K562 (cell line): ENCODE results near the gene CLDN34. TPM values are rescaled to one million over a fixed set of nuclear protein-coding genes. Genes with fewer than 3 reads are reported as not detected.

Experiments used
- ATAC-seq: fragments of 200-7000 bp; cut with Tn5 transposase; 3 replicates; pipeline ENCODE4 v1.9.1; 2020; ENCODE audit warnings: moderate library complexity
- BruUV-seq: library from RNA; stranded (reverse); fragments of 400-500 nt; replicated peaks from 2 replicates; lab custom pipeline; 2021; lab: Mats Ljungman, UMichigan
- CTCF ChIA-PET: fragments of 300-600 bp; formaldehyde crosslinking; extraction: SDS; loops from one replicate; lab custom pipeline; 2021; ENCODE audit warnings: low intra/inter-chr PET ratio; lab: Yijun Ruan, JAX
- POLR2A ChIA-PET: fragments of 300-600, 350-650 bp; sonication (Branson Sonifier 250); formaldehyde crosslinking; extraction: SDS; loops from one replicate; lab custom pipeline; 2021; ENCODE audit warnings: antibody characterized with exemption, inconsistent platforms; lab: Yijun Ruan, JAX
- DNase-seq, 4 experiments: peaks; one replicate each; pipeline versions ENCODE4 v3.0.0 to v3.0.0-alpha.2; 2011 to 2018; ENCODE audit warnings: low spot score in 3 of 4, mixed read lengths in 3 of 4; ENCODE audit errors: extremely low read depth in 1 of 4
- FAIRE-seq: peaks from 2 replicates; lab custom pipeline; 2011; peaks lifted over from hg19 to GRCh38; lab: Jason Lieb, UNC
- H2AFZ ChIP-seq: 2 replicates; pipeline ENCODE4 v1.6.0; 2011; ENCODE audit warnings: low read depth, low read length, control low read depth, inconsistent platforms
- H3K27ac ChIP-seq: fragments of 200-600 bp; 3 replicates; pipeline ENCODE4 v1.8.0; 2011; ENCODE audit warnings: low read depth, mild to moderate bottlenecking, control low read depth, inconsistent platforms, low read length, moderate library complexity, mixed read lengths; ENCODE audit errors: extremely low read depth
- H3K27me3 ChIP-seq, 2 experiments: fragments of 300-600 bp in 1 of 2; 2 replicates in 1 of 2; 3 replicates in 1 of 2; pipeline versions ENCODE4 v1.6.0 to v1.8.0; 2011; ENCODE audit warnings: inconsistent platforms in 2 of 2, low read length in 2 of 2, mild to moderate bottlenecking in 1 of 2, mixed read lengths in 1 of 2, moderate library complexity in 1 of 2; ENCODE audit not compliant: control insufficient read depth in 2 of 2, insufficient read depth in 2 of 2
- H3K36me3 ChIP-seq: fragments of 300-600 bp; 3 replicates; pipeline ENCODE4 v1.8.0; 2011; ENCODE audit warnings: mild to moderate bottlenecking, low read length, inconsistent platforms; ENCODE audit not compliant: control insufficient read depth, insufficient read depth
- H3K4me1 ChIP-seq, 2 experiments: fragments of 200-600 bp in 1 of 2; replicated peaks in 1 of 2; 2 replicates in 1 of 2; 3 replicates in 1 of 2; pipeline versions ENCODE4 v1.5.1 to v1.8.0; 2011; ENCODE audit warnings: inconsistent platforms in 2 of 2, low read length in 2 of 2, mild to moderate bottlenecking in 1 of 2, mixed read lengths in 1 of 2, moderate library complexity in 1 of 2; ENCODE audit not compliant: control insufficient read depth in 2 of 2, insufficient read depth in 2 of 2
- H3K4me2 ChIP-seq: 2 replicates; pipeline ENCODE4 v1.6.1; 2011; ENCODE audit warnings: low read length, control low read depth, inconsistent platforms, mixed read lengths; ENCODE audit not compliant: insufficient read depth
- H3K4me3 ChIP-seq: fragments of 200-600 bp; sonication (generic), shearing (Covaris generic); 2 replicates; pipeline ENCODE4 v1.5.1; 2016; ENCODE audit warnings: control low read depth, inconsistent platforms
- H3K79me2 ChIP-seq: fragments of 200-600 bp; 3 replicates; pipeline ENCODE4 v1.8.0; 2011; ENCODE audit warnings: low read length, inconsistent platforms; ENCODE audit not compliant: control insufficient read depth, insufficient read depth
- H3K9ac ChIP-seq, 2 experiments: 2 replicates each; pipeline versions ENCODE4 v1.6.0 to v1.6.1; 2011; ENCODE audit warnings: low read depth in 2 of 2, low read length in 2 of 2, control low read depth in 1 of 2, inconsistent platforms in 1 of 2, mild to moderate bottlenecking in 1 of 2, mixed read lengths in 1 of 2; ENCODE audit not compliant: insufficient read depth in 1 of 2
- H3K9me1 ChIP-seq: one replicate; pipeline ENCODE4 v1.6.0; 2011; ENCODE audit warnings: inconsistent platforms, mild to moderate bottlenecking, low read length, moderate library complexity; ENCODE audit not compliant: control insufficient read depth, insufficient read depth
- H3K9me3 ChIP-seq: replicated peaks from 2 replicates; pipeline ENCODE4 v1.5.1; 2011; ENCODE audit warnings: low read depth, low read length, inconsistent platforms; ENCODE audit not compliant: control insufficient read depth, insufficient read depth
- H4K20me1 ChIP-seq: replicated peaks from 2 replicates; pipeline ENCODE4 v1.6.1; 2011; ENCODE audit warnings: low read length, inconsistent platforms, mixed read lengths; ENCODE audit not compliant: control insufficient read depth, insufficient read depth
- ARID3A ChIP-seq: IDR thresholded peaks from 2 replicates; pipeline ENCODE4 v1.6.1; 2012; ENCODE audit warnings: low read depth, low read length, improper control_type of control experiment, borderline replicate concordance
- DIDO1 ChIP-seq: fragments of 450-650 bp; IDR thresholded peaks from 2 replicates; pipeline ENCODE4 v1.6.1; 2016; ENCODE audit warnings: low read depth, missing biosample characterization, missing genetic modification characterization
- IRF2 ChIP-seq: sonication (generic); formaldehyde crosslinking; IDR thresholded peaks from 2 replicates; pipeline ENCODE4 v1.8.1; 2022; ENCODE audit warnings: mild to moderate bottlenecking, missing genetic modification reagents
- SIN3A ChIP-seq, 2 experiments: fragments of 150-350 bp in 1 of 2; IDR thresholded peaks; 2 replicates each; pipeline ENCODE4 v1.6.1; 2011 to 2016; ENCODE audit warnings: borderline replicate concordance in 2 of 2, low read depth in 2 of 2, low read length in 2 of 2, mild to moderate bottlenecking in 2 of 2, moderate library complexity in 2 of 2; ENCODE audit not compliant: control insufficient read depth in 1 of 2
- TRIM24 ChIP-seq, 2 experiments: fragments of 450-650 bp; IDR thresholded peaks; 2 replicates each; pipeline ENCODE4 v1.6.1; 2016
- TSC22D4 ChIP-seq: fragments of 450-650 bp; IDR thresholded peaks from 2 replicates; pipeline ENCODE4 v1.6.1; 2016; ENCODE audit warnings: missing genetic modification characterization, missing biosample characterization, control low read depth
- ZBTB9 ChIP-seq: fragments of 450-650 bp; formaldehyde crosslinking; IDR thresholded peaks from 2 replicates; pipeline ENCODE4 v1.4.0; 2020; ENCODE audit warnings: mild to moderate bottlenecking, moderate library complexity
- WGBS: fragments of 100-300 bp; shearing (Covaris generic); methylation state at CpG from one replicate; pipeline ENCODE4 v1.1.6; 2016; ENCODE audit warnings: low coverage, mixed read lengths; ENCODE audit not compliant: insufficient coverage; ENCODE audit errors: missing lambda C conversion rate; 5-methylcytosine and 5-hydroxymethylcytosine counted together
- in situ Hi-C: fragments of 300-500 bp; cut with MboI; formaldehyde crosslinking; loops from 4 replicates; pipeline ENCODE4 v1.15.0; 2018; ENCODE audit warnings: inconsistent platforms, mixed read lengths
- intact Hi-C: fragments of 100-400 bp; cut with micrococcal nuclease; formaldehyde crosslinking; loops from 2 replicates; pipeline ENCODE4 v1.14.2; 2022
- polyA plus RNA-seq, 8 experiments: library from polyadenylated mRNA; depleted of rRNA in 4 of 8; stranded (reverse) in 5 of 8; unstranded in 3 of 8; fragments of >200 nt; fragmentation: Nextera tagmentation in 2 of 8; fragmentation: Illumina TruSeq in 1 of 8; extraction: Ambion mirVana in 2 of 8; extraction: Trizol in 1 of 8; gene quantifications; 2 replicates each; pipeline versions ENCODE4 v1.2.1 to v1.2.3, GENCODE V29; 2011 to 2014; ENCODE audit warnings: inconsistent platforms in 1 of 8, missing spikeins in 1 of 8
- total RNA-seq, 7 experiments: library from RNA; depleted of rRNA in 6 of 7; stranded (reverse); fragments of >200 nt in 6 of 7; fragmentation: Illumina TruSeq in 2 of 7; extraction: Trizol in 2 of 7; gene quantifications; 2 replicates each; pipeline versions ENCODE4 v1.2.1 to v1.2.3, GENCODE V29; 2011 to 2021; ENCODE audit warnings: low replicate concordance in 1 of 7
- TF ChIP-seq, protein P1 (sequence below): sonication (generic); formaldehyde crosslinking; IDR thresholded peaks from 2 replicates; pipeline ENCODE4 v1.5.0; 2020; ENCODE audit warnings: missing genetic modification reagents
- TF ChIP-seq, protein P2 (sequence below): fragments of 250-450 bp; sonication (Bioruptor Pico); IDR thresholded peaks from 2 replicates; pipeline ENCODE4 v1.4.0; 2020; ENCODE audit warnings: borderline replicate concordance

Gene CLDN34
- total and polyA plus RNA-seq, 9 of the 15 experiments (the other 6 are each of a cell fraction or from before 2014, with no cell fraction given): not detected

GRCh38 chrX:10006770-10007169 is 39.6 kb downstream of the CLDN34 start:
- no peaks in the 10 kb centered on the region for H3K9me3 ChIP-seq
- POLR2A ChIA-PET: no interaction called here
- no peaks in the 10 kb centered on the region for H3K36me3 ChIP-seq
- no peaks in the 10 kb centered on the region for H3K79me2 ChIP-seq
- DNase-seq (no peak), FAIRE-seq (no peak), ATAC-seq (no peak)
- intact Hi-C loops: no loop called here
- H4K20me1 ChIP-seq: no peaks in the 10 kb centered on the region
- in situ Hi-C loops: no loop called here
- no peak overlapping the region for H3K9ac ChIP-seq
- TF ChIP-seq, protein P1, sequence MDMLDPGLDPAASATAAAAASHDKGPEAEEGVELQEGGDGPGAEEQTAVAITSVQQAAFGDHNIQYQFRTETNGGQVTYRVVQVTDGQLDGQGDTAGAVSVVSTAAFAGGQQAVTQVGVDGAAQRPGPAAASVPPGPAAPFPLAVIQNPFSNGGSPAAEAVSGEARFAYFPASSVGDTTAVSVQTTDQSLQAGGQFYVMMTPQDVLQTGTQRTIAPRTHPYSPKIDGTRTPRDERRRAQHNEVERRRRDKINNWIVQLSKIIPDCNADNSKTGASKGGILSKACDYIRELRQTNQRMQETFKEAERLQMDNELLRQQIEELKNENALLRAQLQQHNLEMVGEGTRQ: no peak
- no peak for TF ChIP-seq ZBTB9 (CRISPR knock-in tag)
- CTCF ChIA-PET: no interaction called here
- WGBS: 0% methylated on average over 3 of the region's 4 CpGs
- no TSS peak for BruUV-seq
- H3K4me3 ChIP-seq: no peak overlapping the region
- H3K27ac ChIP-seq: no peak overlapping the region
- H3K4me2 ChIP-seq: no peak overlapping the region
- H3K4me1 ChIP-seq: no peaks in the 10 kb centered on the region; a peak in 1 of 5 replicates
- H3K9me1 ChIP-seq: no peaks in the 10 kb centered on the region
- no peaks in the 10 kb centered on the region for H3K27me3 ChIP-seq
- no peak overlapping the region for H2AFZ ChIP-seq

DNA sequence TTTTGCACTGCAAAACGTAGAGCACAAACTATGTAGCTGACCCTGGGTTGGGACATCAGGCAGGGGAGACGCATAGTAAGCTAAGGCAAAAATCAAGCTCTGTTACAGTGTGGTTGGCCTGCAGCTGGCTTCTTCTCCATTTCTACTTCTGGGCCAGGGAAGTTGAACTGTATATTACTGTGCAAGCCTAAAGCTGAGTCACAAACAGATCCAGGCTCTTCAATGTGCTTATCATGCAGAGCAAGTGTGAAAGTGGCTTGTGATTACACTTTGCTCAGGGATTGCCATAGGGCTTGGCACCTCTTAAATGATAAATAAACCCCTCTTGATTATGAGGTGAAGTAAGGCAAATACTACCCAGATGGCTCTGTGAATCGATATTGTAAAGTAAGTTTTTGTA is 40.5 kb downstream of the CLDN34 start:
- in situ Hi-C loops: no loop called here
- no peaks in the 10 kb centered on the region for H3K27me3 ChIP-seq
- H3K27ac ChIP-seq: no peak overlapping the region
- ChIA-PET CTCF (no interaction called here), POLR2A (no interaction called here)
- no peaks in the 10 kb centered on the region for H3K36me3 ChIP-seq
- no peaks in the 10 kb centered on the region; a peak in 1 of 5 replicates for H3K4me1 ChIP-seq
- H3K9me1 ChIP-seq: no peaks in the 10 kb centered on the region
- intact Hi-C loops: no loop called here
- FAIRE-seq (no peak), DNase-seq (no peak), ATAC-seq (no peak)
- no peak overlapping the region for H3K9ac ChIP-seq
- no peak overlapping the region for H3K4me3 ChIP-seq
- H3K4me2 ChIP-seq: no peak overlapping the region
- H4K20me1 ChIP-seq: no peaks in the 10 kb centered on the region
- H3K9me3 ChIP-seq: no peaks in the 10 kb centered on the region
- 0% methylated on average over 3 of the region's 3 CpGs for WGBS
- no TSS peak for BruUV-seq
- no peaks in the 10 kb centered on the region for H3K79me2 ChIP-seq
- no peak overlapping the region for H2AFZ ChIP-seq
- TF ChIP-seq SIN3A (IDR thresholded peaks at IDR 0.05; ENCODE audit: borderline replicate concordance in 2 of 2, control insufficient read depth in 1 of 2, low read depth in 2 of 2, low read length in 2 of 2) (no peak), DIDO1 (tag) (no peak), IRF2 (CRISPR knock-in tag) (no peak), TRIM24 (IDR thresholded peaks at IDR 0.05) (no peak), TSC22D4 (no peak), ARID3A (no peak)
- TF ChIP-seq, protein P2, sequence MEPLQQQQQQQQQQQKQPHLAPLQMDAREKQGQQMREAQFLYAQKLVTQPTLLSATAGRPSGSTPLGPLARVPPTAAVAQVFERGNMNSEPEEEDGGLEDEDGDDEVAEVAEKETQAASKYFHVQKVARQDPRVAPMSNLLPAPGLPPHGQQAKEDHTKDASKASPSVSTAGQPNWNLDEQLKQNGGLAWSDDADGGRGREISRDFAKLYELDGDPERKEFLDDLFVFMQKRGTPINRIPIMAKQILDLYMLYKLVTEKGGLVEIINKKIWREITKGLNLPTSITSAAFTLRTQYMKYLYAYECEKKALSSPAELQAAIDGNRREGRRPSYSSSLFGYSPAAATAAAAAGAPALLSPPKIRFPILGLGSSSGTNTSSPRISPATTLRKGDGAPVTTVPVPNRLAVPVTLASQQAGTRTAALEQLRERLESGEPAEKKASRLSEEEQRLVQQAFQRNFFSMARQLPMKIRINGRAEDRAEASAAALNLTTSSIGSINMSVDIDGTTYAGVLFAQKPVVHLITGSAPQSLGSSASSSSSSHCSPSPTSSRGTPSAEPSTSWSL: no peak
